Motor neuron (in vitro differentiated cells): ENCODE data around the gene SP110. TPM values are rescaled to one million over a fixed set of nuclear protein-coding genes. Genes with fewer than 3 reads are reported as not detected.

Experiments used
- ATAC-seq, 8 experiments: fragments of 200-7000 bp; cut with Tn5 transposase; replicated peaks in 6 of 8; 2 replicates each; pipeline ENCODE4 v1.8.0; 2021; ENCODE audit warnings: mild to moderate bottlenecking in 8 of 8, moderate library complexity in 8 of 8
- H3K27ac ChIP-seq, 2 donors: fragments of 250-450 bp; sonication (Bioruptor Pico); 2 replicates each; pipeline ENCODE4 v1.9.0; 2021; ENCODE audit warnings: antibody characterized with exemption in 2 of 2, mild to moderate bottlenecking in 2 of 2, moderate library complexity in 1 of 2
- H3K4me1 ChIP-seq, 2 donors: fragments of 250-450 bp; sonication (Bioruptor Pico); replicated peaks in 1 of 2; 2 replicates each; pipeline ENCODE4 v1.6.1; 2021; ENCODE audit warnings: antibody characterized with exemption in 2 of 2, mild to moderate bottlenecking in 2 of 2, moderate library complexity in 1 of 2
- H3K4me3 ChIP-seq, 5 donors: fragments of 250-450 bp; sonication (Bioruptor Pico); 2 replicates each; pipeline ENCODE4 v1.9.0; 2021; ENCODE audit warnings: antibody characterized with exemption in 5 of 5, mild to moderate bottlenecking in 5 of 5, moderate library complexity in 4 of 5
- WGBS, 10 experiments: fragments of 450-650 bp; shearing (Covaris generic); methylation state at CpG; one replicate each; pipeline ENCODE4 v1.0.0; 2022; 5-methylcytosine and 5-hydroxymethylcytosine counted together
- in situ Hi-C, 9 experiments: fragments of 400-800 bp; cut with MboI; loops; one replicate each; pipeline ENCODE4 v1.15.0; 2021; ENCODE audit warnings: low sequenced_read_pairs in 9 of 9, low pct_unique_long_range_greater_than_20kb in 2 of 9; ENCODE audit not compliant: unreplicated experiment in 9 of 9
- total RNA-seq, 8 experiments: library from RNA; unstranded; fragments of 300-600 nt; gene quantifications; 2 replicates each; pipeline versions ENCODE4 v1.2.3 to v1.2.4, GENCODE V29; 2022

SP110 gene
- total RNA-seq, 8 experiments from 2014 or later: 0.11 to 40.0 (median 5.9) TPM

DNA sequence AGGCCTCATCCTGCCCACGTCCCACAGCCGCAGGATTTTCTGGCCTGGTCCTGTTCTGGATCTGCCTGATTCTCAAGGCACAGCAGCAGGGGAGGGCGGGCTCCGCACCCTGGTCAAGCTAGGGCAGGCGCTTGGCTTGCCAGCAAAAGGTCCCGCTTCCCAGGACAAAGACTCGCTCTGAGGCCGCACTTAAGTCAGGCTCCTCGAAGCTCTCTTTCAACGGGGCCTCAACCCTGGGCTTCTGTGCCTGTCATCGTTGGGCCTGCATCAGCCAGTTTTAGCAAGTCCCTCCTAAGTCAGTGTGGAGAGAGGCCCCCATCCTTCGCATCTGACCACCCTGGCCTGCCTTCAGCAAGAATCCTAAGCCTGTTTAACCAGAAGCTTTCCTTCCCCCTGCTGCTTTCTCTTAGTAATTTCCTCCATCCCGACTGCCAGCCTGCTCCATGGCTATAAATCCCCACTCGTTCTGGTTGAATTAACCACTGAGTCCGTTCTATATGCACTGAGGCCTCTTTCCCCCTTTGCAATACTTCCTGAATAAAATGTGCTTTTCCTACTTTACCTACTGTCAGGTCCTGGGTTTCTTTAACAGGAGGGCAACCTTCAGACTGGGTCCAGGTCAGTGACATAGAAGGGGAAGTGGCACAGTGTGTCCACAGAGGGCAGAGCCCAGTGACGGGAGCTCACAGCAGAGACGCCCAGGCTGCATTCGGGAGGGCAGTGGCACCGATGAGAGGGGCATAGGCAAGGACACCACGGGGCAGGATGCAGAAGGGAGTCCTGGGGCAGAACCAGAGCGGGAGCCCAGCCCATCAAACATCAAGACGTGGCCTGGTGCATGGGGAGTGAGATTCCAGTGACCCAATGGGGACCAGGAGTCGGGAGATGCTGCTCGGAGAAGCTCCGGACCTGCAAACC is 62.7 kb downstream of the SP110 start:
- no peaks in the 10 kb centered on the region for H3K4me1 ChIP-seq
- in situ Hi-C loops: loop anchor here in 2 of 9 experiments (25.0 kb wide), 2 partner anchors 95 to 145 kb away; partner anchors contain the start of gene SLC16A14 (in 1 of the 2)
- WGBS, 10 experiments: 20 to 91% (median 70%) methylated on average over 1 to 12 of the region's 25 CpGs; no CpG with 5 or more reads in 1 of the 10 experiments

DNA sequence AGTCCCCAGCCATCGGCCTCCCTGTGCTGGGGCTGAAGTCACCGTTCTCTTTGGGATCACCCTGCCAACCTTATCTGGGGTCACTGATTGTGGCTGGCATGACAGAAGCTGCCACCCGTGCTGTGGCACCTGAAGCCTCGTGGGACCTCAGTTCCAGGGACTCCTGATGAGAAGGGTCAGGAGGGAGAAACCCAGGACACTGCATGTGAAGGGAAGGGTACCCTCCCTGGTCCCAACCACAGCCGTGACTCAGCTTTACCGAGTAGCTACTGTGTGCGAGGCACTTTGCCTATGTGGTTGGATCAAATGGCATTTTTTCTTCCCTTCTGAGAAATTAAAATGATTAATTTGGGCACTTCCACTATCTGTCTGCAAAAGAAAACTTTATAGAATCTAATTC is 64.4 kb downstream of the SP110 start:
- Histone ChIP-seq H3K4me1 (no peaks in the 10 kb centered on the region), H3K27ac (no peak overlapping the region), H3K4me3 (no peak overlapping the region)
- in situ Hi-C loops: loop anchor here in 2 of 9 experiments (25.0 kb wide), 2 partner anchors 93 to 143 kb away; partner anchors contain the start of gene SLC16A14 (in 1 of the 2)
- WGBS, 10 experiments: 20 to 81% (median 77%) methylated on average over 1 to 5 of the region's 7 CpGs; no CpG with 5 or more reads in 4 of the 10 experiments
- ATAC-seq: no peak

More for the DNA sequence above, 62.7 kb downstream of the SP110 start:
- Histone ChIP-seq H3K4me3 (no peak overlapping the region), H3K27ac (no peak overlapping the region)
- ATAC-seq: peak in 1 of 8 experiments; percentile 14

DNA sequence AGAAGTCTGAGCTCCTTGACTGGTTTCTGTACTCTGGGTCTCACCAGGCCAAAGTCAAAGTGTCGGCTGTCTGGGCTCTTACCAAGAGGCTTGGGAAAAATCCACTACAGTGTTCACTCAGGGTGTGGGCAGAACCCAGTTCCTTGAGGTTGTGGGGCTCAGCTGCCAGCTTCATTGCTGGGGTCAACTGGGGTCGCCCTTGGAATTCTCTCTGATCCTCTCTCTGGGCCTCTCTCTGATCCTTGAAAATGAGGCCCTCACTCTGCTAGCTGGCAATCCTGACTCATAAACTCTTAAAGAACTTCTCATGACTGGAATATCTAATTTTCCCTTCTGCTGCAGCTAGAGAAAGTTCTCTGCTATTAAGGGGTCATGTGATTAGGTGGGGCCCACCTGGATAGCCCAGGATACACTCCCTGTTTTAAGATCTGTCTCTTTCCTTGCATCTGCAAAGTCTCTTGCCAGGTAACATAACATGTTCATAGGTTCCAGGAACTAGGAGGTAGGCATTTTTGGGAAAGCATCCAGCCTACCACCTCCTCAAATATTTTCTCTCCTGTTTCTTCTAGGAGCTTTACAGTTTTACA is 66.3 kb downstream of the SP110 start:
- 0 to 83% (median 17%) methylated on average over 1 to 2 of the region's 2 CpGs; no CpG with 5 or more reads in 4 of the 10 experiments for WGBS, 10 experiments
- H3K4me1 ChIP-seq: no peaks in the 10 kb centered on the region
- H3K4me3 ChIP-seq: no peak overlapping the region
- in situ Hi-C loops: loop anchor here in 2 of 9 experiments (25.0 kb wide), 2 partner anchors 91 to 141 kb away; partner anchors contain the start of gene SLC16A14 (in 1 of the 2)
- ATAC-seq: no peak
- no peak overlapping the region for H3K27ac ChIP-seq

DNA sequence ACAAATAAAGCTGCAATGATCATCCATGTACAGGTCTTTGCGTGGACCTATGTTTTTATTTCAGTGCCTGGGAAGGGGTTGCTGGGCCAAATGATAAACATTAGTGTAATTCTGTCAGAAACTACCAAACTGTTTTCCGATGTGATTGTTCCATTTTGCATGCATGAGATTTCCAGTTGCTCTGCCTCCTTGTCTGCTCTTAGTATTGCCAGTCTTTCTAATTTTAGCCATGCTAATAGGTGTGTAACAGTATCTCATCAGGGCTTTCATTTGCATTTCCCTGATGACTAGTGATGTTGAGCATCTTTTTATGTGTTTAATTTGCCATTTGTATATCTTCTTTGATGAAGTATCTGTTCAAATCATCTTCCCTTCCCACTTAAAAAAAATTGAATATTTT is 67.5 kb downstream of the SP110 start:
- Histone ChIP-seq H3K27ac (no peak overlapping the region), H3K4me3 (no peak overlapping the region), H3K4me1 (no peaks in the 10 kb centered on the region)
- 85 to 100% (median 98%) methylated on average over 1 to 2 of the region's 2 CpGs; no CpG with 5 or more reads in 2 of the 10 experiments for WGBS, 10 experiments
- in situ Hi-C loops: loop anchor here in 2 of 9 experiments (25.0 kb wide), 2 partner anchors 90 to 140 kb away; partner anchors contain the start of gene SLC16A14 (in 1 of the 2)
- no peak for ATAC-seq

DNA sequence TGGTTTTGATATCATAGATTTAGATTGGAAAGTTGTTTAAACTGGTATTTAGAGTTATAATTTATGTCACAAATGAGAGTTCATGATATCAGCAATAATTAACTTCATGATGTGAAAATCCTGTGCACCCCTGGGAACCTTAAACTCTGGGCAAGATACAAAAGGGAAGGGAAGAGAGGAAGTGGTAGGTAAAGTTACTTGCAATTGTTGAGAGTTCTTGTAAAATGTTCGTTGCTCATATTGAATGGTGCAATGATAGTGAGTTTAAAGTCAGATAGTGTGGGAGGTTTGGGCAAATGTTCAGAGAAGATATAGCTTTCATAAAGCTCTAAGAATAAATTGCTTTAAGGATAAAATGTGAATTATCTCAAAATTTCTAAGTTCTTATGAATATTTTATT is 75.4 kb downstream of the SP110 start:
- Histone ChIP-seq H3K4me3 (no peak overlapping the region), H3K27ac (no peak overlapping the region), H3K4me1 (no peaks in the 10 kb centered on the region)
- WGBS, 10 experiments: 57 to 100% (median 85%) methylated on average over 1 of the region's 1 CpG; no CpG with 5 or more reads in 2 of the 10 experiments
- no peak for ATAC-seq
- in situ Hi-C loops: no loop called here

DNA sequence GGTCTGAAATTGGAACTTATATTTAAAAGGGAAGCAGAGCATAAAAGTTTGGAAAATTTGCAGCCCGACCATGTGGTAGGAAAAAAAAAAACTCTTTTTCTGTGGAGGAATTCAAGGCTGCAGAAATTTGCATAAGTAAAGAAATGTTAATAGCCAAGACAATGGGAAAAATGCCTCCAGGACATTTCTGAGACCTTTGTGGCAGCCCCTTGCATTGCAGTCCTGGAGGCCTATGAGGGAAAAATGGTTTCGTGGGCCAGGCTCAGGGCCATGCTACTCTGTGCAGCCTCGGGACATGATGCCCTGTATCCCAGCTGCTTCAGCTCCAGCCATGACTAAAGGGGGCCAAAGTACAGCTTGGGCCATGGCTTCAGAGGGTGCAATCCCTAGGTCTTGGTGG is 79.1 kb downstream of the SP110 start:
- 31 to 86% (median 53%) methylated on average over 2 to 3 of the region's 3 CpGs for WGBS, 10 experiments
- in situ Hi-C loops: no loop called here
- no peak overlapping the region for H3K27ac ChIP-seq
- no peak overlapping the region for H3K4me3 ChIP-seq
- no peaks in the 10 kb centered on the region for H3K4me1 ChIP-seq
- ATAC-seq: no peak

DNA sequence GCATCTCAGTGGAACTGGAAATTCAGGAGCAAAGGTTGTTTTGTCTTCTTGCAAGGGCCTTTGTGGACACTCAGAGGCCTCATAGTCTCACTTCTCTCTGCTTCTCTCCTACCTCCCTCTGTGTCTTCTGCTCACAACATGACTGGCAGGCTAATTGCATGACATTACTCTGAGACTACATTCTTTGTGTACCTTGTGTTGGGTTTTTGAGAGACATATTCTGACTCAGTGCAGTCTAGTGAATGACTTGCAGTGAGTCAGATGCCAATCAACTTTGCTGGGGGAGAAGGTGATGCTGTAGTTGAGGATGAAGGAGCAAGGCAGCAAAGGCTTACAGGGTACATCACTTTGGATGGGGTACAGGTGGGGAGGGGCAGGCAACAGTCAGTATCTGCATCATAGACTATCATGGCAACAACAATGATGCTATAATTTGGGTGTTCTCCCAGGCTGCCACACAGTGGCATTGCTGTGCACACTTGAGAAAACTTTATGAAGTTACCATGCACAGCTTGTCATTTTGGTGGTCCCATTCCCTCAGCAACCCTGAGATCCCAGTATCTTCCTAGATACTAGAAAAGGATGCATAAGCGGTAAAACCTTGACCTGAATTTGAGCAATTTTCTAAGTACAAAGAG is 81.8 kb downstream of the SP110 start:
- WGBS, 10 experiments: 83 to 100% (median 100%) methylated on average over 1 of the region's 1 CpG; no CpG with 5 or more reads in 4 of the 10 experiments
- ATAC-seq: no peak
- Histone ChIP-seq H3K27ac (no peak overlapping the region), H3K4me3 (no peak overlapping the region), H3K4me1 (no peaks in the 10 kb centered on the region)
- in situ Hi-C loops: no loop called here

DNA sequence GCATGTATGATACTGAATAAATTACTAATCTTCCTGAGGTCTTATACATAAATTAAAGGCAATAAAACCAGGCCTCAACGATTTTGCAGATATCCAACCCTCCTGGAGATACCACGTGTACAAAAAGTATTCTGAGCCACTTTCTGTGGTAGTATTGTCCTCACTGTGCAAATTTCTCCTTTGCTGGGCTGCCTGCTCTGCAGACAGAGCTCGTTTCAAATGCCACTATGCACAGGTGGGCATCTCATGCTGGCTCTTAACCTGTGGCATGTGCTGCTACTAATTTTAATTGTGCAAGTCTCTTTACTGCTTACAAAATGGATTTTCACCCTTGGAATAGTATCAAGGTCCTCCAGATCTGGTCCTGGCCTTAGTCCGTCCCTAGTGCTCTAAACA is 84.7 kb downstream of the SP110 start:
- no peaks in the 10 kb centered on the region for H3K4me1 ChIP-seq
- in situ Hi-C loops: no loop called here
- no peak for ATAC-seq
- no peak overlapping the region for H3K4me3 ChIP-seq
- 12 to 86% (median 52%) methylated on average over 1 to 4 of the region's 4 CpGs; no CpG with 5 or more reads in 1 of the 10 experiments for WGBS, 10 experiments
- H3K27ac ChIP-seq: no peak overlapping the region

DNA sequence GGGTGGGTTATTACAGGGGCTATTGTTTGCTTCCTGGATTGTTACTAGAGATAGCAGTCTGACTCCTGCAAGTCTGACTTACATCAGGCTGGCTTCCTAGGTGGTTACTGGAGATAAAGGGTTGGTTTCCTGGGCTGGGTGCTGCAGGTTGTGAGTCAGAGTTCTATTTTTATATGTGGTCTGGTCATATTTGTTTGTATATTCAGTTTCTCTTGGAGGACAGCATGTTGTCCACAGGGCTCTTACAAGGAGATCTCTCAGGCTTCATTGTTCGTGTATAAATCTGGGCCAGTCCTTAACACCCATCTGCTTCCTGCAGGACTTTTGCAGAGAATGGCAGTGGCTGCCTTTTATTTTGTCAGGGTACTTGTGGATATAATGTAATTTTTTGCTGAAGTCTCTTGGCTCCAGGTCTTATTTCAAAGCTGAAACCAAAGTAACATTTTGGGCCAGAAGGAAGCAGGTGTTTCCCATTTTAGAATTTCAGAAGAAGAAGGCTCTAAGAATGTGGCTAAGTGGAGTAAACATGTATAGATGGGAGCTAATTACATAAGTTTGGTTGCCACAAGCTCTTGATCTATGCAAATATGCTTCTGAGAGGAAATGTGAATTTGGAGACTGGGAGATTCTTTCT is 85.2 kb downstream of the SP110 start:
- 0 to 100% (median 60%) methylated on average over 1 of the region's 1 CpG; no CpG with 5 or more reads in 4 of the 10 experiments for WGBS, 10 experiments

DNA sequence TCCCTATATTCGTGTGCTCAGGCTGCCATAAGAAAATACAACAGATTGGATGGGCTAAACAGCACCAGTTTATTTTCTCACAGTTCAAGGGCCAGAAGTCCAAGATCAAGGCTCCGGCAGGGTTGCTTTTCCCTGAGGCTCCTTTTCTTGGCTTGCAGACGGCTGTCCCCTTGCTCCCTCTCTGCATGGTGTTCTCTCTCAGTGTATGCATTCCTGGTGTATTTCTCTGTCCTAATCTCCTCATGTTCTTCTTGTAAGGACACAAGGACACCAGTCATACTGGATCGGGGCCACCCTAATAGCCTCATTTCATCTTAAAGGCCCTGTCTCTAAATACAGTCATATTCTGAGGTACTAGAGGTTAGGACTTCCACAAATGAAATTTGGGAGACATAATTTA is 88.4 kb downstream of the SP110 start:
- Histone ChIP-seq H3K27ac (no peak overlapping the region), H3K4me1 (no peaks in the 10 kb centered on the region), H3K4me3 (no peak overlapping the region)
- WGBS, 10 experiments: 6 to 100% (median 91%) methylated on average over 1 to 4 of the region's 4 CpGs; no CpG with 5 or more reads in 2 of the 10 experiments
- ATAC-seq: peak in 1 of 8 experiments; percentile 2
- in situ Hi-C loops: no loop called here

More for the DNA sequence above, 85.2 kb downstream of the SP110 start:
- peak in 3 of 8 experiments; percentile 61 to 96 (median 90) for ATAC-seq
- Histone ChIP-seq H3K27ac (no peak overlapping the region), H3K4me1 (no peaks in the 10 kb centered on the region), H3K4me3 (no peak overlapping the region)
- in situ Hi-C loops: no loop called here

DNA sequence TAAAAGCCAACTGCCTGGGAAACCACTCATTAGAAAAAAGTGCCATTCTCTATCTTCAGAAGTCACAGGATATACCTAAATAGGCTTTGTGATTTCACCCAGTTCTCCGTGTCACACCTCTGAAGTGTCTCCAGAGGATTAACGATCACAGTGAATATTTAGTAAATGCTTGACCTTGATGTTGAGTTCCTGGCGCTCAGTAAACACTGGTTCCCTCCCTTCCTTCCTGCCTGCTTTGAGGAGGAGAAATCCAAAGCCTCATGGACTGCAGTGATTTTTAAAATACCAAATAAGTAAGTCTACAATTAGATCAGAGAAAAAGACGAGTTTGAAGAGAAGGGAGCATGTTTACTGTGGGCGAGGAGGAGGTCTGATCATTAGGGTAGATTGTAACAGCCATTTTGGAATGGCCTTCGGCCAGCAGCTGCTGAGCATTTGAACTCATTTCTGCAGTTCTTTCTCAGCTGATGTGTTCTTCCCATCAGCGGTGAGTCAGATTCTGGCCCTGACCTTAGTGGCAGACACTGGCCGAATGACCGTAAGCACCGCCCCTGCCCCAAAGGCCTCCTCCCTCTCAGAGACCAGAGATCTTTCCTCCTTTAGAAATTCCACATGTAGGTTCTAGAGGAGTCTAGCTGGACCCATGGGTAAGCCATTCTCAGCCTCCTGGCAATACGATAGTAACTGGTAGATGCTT is 89.0 kb downstream of the SP110 start:
- in situ Hi-C loops: no loop called here
- no peak overlapping the region for H3K4me3 ChIP-seq
- 0 to 100% (median 75%) methylated on average over 1 to 9 of the region's 11 CpGs; no CpG with 5 or more reads in 1 of the 10 experiments for WGBS, 10 experiments
- H3K4me1 ChIP-seq: no peaks in the 10 kb centered on the region
- no peak overlapping the region for H3K27ac ChIP-seq
- peak in 3 of 8 experiments; percentile 19 to 83 (median 49) for ATAC-seq

DNA sequence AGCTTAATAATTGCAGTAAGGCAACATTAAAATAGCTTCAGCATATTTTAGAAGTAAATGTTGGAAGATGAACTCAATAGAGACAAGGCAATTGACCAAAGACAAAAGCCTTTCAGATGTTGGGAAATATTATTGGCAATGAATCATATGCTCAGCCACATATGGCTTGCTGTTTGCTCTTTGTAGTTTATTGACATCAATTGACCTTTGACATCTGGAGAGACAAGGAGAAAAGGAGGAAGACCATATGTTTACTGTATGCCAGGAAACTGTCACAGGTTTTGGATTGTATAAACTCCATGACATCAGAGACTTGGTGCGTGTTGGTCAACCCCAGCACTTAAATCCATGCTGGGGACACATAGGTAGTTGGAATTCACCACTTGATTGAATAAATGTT is 90.4 kb downstream of the SP110 start:
- no peak overlapping the region for H3K27ac ChIP-seq
- in situ Hi-C loops: no loop called here
- no peak overlapping the region for H3K4me3 ChIP-seq
- WGBS, 10 experiments: 29 to 89% (median 67%) methylated on average over 1 of the region's 1 CpG; no CpG with 5 or more reads in 3 of the 10 experiments
- no peaks in the 10 kb centered on the region for H3K4me1 ChIP-seq
- peak in 1 of 8 experiments; percentile 12 for ATAC-seq
